ENCODE data around the gene SLC26A1. TPM values are rescaled to one million over a fixed set of nuclear protein-coding genes. Genes with fewer than 3 reads are reported as not detected.

The SLC26A1 gene
- total and polyA plus RNA-seq, 2 of the 13 experiments (the other 11 are each of a cell fraction or from before 2014, with no cell fraction given) = 5.4 to 22.9 TPM

DNA sequence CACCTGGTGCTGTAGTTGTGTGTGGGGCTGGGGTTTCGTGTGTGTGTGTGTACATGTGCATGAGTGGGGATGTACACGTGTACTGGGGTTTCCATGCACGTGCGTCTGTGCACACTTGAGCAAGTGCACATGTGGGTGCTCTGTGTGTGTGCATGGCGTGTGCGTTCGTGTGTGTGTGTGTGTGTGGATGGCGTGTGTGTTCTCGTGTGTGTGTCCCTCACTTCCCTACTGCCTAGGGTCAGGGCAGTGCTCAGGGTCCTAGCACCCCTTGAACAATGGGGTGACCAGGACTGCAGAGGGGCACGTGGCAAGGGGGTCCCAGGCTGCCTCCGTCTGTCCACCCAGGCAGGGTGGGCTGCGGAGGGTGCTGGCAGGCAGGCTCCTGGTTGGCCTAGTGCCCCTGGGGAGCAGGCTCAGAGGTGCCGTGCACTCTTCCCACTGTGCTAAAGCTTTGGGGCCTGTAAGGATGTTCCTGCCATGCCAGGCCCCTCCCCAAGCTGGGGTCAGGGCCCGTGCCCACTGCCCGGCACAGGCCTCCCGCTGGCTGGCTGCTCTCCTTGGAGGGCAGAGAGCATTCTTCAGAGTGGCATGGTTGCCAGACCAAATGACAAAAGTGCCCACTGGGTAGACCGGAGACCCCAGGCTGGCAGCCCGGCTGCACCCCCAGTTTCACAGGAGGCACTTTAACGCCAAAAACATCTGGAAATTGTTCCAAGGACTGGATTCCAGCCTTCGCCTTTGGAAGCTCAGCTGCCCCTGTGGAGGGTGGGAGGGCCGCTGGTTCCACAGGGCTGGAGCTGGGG lies 47.3 kb upstream of the SLC26A1 start:
- TF ChIP-seq XBP1 (CRISPR knock-in tag; IDR thresholded peaks at IDR 0.05) (no peak), ONECUT2 (CRISPR knock-in tag; IDR thresholded peaks at IDR 0.05) (no peak), ZNF263 (CRISPR knock-in tag; IDR thresholded peaks at IDR 0.05) (no peak), IKZF5 (CRISPR knock-in tag; IDR thresholded peaks at IDR 0.05) (no peak)
- TF ChIP-seq, protein P1, sequence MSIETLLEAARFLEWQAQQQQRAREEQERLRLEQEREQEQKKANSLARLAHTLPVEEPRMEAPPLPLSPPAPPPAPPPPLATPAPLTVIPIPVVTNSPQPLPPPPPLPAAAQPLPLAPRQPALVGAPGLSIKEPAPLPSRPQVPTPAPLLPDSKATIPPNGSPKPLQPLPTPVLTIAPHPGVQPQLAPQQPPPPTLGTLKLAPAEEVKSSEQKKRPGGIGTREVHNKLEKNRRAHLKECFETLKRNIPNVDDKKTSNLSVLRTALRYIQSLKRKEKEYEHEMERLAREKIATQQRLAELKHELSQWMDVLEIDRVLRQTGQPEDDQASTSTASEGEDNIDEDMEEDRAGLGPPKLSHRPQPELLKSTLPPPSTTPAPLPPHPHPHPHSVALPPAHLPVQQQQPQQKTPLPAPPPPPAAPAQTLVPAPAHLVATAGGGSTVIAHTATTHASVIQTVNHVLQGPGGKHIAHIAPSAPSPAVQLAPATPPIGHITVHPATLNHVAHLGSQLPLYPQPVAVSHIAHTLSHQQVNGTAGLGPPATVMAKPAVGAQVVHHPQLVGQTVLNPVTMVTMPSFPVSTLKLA (IDR thresholded peaks at IDR 0.05) = peak; percentile 97
- H3K4me2 ChIP-seq (ENCODE audit: low read depth, low read length) = no peak overlapping the region
- H3K79me2 ChIP-seq (ENCODE audit: insufficient read depth, low read length) = no peaks in the 10 kb centered on the region
- no peaks in the 10 kb centered on the region for H3K36me3 ChIP-seq (replicated peaks in 1 of 2; ENCODE audit: control insufficient read depth in 1 of 2, insufficient read depth in 2 of 2, low read length in 2 of 2)
- in situ Hi-C loops (cut with HindIII; ENCODE audit: extremely low pct_ligation_motif_present, low pct_unique_long_range_greater_than_20kb) = no loop called here
- CTCF ChIA-PET (ENCODE audit: low intra/inter-chr PET ratio, low total read pairs) = no interaction called here
- H3K4me1 ChIP-seq (ENCODE audit: insufficient read depth, low read length) = peaks cover 77% of the 10 kb centered on the region
- WGBS (ENCODE audit: low lambda C conversion rate) = 65% methylated on average over 7 of the region's 21 CpGs
- H3K27ac ChIP-seq (ENCODE audit: extremely low read length, insufficient read depth, low read length) = no peak overlapping the region
- H3K4me3 ChIP-seq (replicated peaks in 1 of 3; ENCODE audit: insufficient read depth in 1 of 3, low read depth in 2 of 3, low read length in 3 of 3) = no peak overlapping the region
- H2AFZ ChIP-seq (ENCODE audit: low read length) = no peak overlapping the region
- BruUV-seq (replicated peaks) = no TSS peak
- no peaks in the 10 kb centered on the region for H3K9me3 ChIP-seq (ENCODE audit: low read length)
- intact Hi-C loops (cut with micrococcal nuclease; ENCODE audit: unreplicated experiment) = no loop called here
- ATAC-seq = no peak
- POLR2A ChIA-PET = no interaction called here
- peaks cover 14% of the 10 kb centered on the region; the same call in 1 of the 2 replicates for H4K20me1 ChIP-seq (ENCODE audit: insufficient read depth, low read length)
- FAIRE-seq = no peak
- no peak overlapping the region for H3K9ac ChIP-seq (ENCODE audit: insufficient read depth, low read depth, low read length)
- H3K27me3 ChIP-seq (ENCODE audit: control insufficient read depth in 1 of 2, insufficient read depth in 2 of 2, low read length in 2 of 2) = peaks cover 21 to 74% of the 10 kb centered on the region in 2 experiments
- no peak for DNase-seq (ENCODE audit: low spot score)

Measured in HepG2 (cell line).